Osteocyte (in vitro differentiated cells): ENCODE results near the gene STIMATE. TPM values are rescaled to one million over a fixed set of nuclear protein-coding genes. Genes with fewer than 3 reads are reported as not detected.
A peak's percentile ranks its signal among the peaks of the same experiment; 100 is the strongest.

Experiments used
- DNase-seq: peaks from one replicate; pipeline ENCODE4 v3.0.0; 2021; ENCODE audit warnings: mixed read lengths; ENCODE audit not compliant: unreplicated experiment; ENCODE audit errors: extremely low spot score
- H3K27ac Mint-ChIP-seq: one replicate; pipeline ENCODE4 v1.8.0; 2021; ENCODE audit warnings: mild to moderate bottlenecking, mixed read lengths; ENCODE audit not compliant: unreplicated experiment
- H3K27me3 Mint-ChIP-seq: one replicate; pipeline ENCODE4 v1.8.0; 2021; ENCODE audit warnings: mixed read lengths; ENCODE audit not compliant: unreplicated experiment
- H3K36me3 Mint-ChIP-seq: one replicate; pipeline ENCODE4 v1.8.0; 2021; ENCODE audit warnings: mixed read lengths; ENCODE audit not compliant: unreplicated experiment
- H3K4me1 Mint-ChIP-seq: one replicate; pipeline ENCODE4 v1.8.0; 2021; ENCODE audit warnings: mixed read lengths; ENCODE audit not compliant: unreplicated experiment
- H3K4me3 Mint-ChIP-seq: one replicate; pipeline ENCODE4 v1.8.0; 2021; ENCODE audit warnings: mild to moderate bottlenecking, moderate library complexity, mixed read lengths; ENCODE audit not compliant: unreplicated experiment
- H3K9me3 Mint-ChIP-seq: one replicate; pipeline ENCODE4 v1.8.0; 2021; ENCODE audit warnings: mixed read lengths; ENCODE audit not compliant: unreplicated experiment
- CTCF ChIP-seq: fragments of 200-600 bp; sonication (generic); IDR thresholded peaks from 2 replicates; pipeline ENCODE4 v1.5.0; 2021; ENCODE audit warnings: antibody characterized with exemption, mild to moderate bottlenecking, moderate library complexity
- total RNA-seq: library from RNA; stranded (reverse); gene quantifications from 2 replicates; pipeline ENCODE4 v1.2.1, GENCODE V29; 2021

The STIMATE gene
- total RNA-seq, 1 donor from 2014 or later, result 25.3 TPM

GRCh38 chr3:52856666-52857065, 40.7 kb downstream of the STIMATE start:
- DNase-seq, result no peak
- Mint-ChIP-seq H3K4me3 (no peak overlapping the region), H3K9me3 (no peaks in the 10 kb centered on the region), H3K36me3 (peaks cover 8% of the 10 kb centered on the region), H3K27me3 (no peaks in the 10 kb centered on the region), H3K27ac (no peak overlapping the region), H3K4me1 (no peaks in the 10 kb centered on the region)
- no peak for TF ChIP-seq CTCF

GRCh38 chr3:52854013-52854412, 43.3 kb downstream of the STIMATE start:
- no peak for DNase-seq
- no peaks in the 10 kb centered on the region for H3K9me3 Mint-ChIP-seq
- no peaks in the 10 kb centered on the region for H3K4me1 Mint-ChIP-seq
- no peak overlapping the region for H3K4me3 Mint-ChIP-seq
- H3K36me3 Mint-ChIP-seq, result peaks cover 8% of the 10 kb centered on the region
- no peak overlapping the region for H3K27ac Mint-ChIP-seq
- no peaks in the 10 kb centered on the region for H3K27me3 Mint-ChIP-seq
- no peak for TF ChIP-seq CTCF

- no peak for DNase-seq
- Mint-ChIP-seq H3K27me3 (no peaks in the 10 kb centered on the region), H3K9me3 (no peaks in the 10 kb centered on the region)
Measured at GRCh38 chr3:52852419-52852818, 44.9 kb downstream of the STIMATE start.

GRCh38 chr3:52851348-52851747, 46.0 kb downstream of the STIMATE start:
- DNase-seq, result no peak
- Mint-ChIP-seq H3K4me3 (no peak overlapping the region), H3K27ac (no peak overlapping the region), H3K9me3 (no peaks in the 10 kb centered on the region), H3K36me3 (peaks cover 9% of the 10 kb centered on the region), H3K27me3 (no peaks in the 10 kb centered on the region), H3K4me1 (peaks cover 4% of the 10 kb centered on the region)
- TF ChIP-seq CTCF, result peak; percentile 62

More at GRCh38 chr3:52852419-52852818, 44.9 kb downstream of the STIMATE start:
- H3K36me3 Mint-ChIP-seq, result peaks cover 4% of the 10 kb centered on the region
- H3K27ac Mint-ChIP-seq, result no peak overlapping the region
- no peaks in the 10 kb centered on the region for H3K4me1 Mint-ChIP-seq
- TF ChIP-seq CTCF, result no peak
- no peak overlapping the region for H3K4me3 Mint-ChIP-seq

GRCh38 chr3:52849656-52850055, 47.7 kb downstream of the STIMATE start:
- Mint-ChIP-seq H3K27ac (no peak overlapping the region), H3K4me1 (peaks cover 18% of the 10 kb centered on the region), H3K4me3 (no peak overlapping the region), H3K36me3 (peaks cover 9% of the 10 kb centered on the region), H3K27me3 (no peaks in the 10 kb centered on the region), H3K9me3 (no peaks in the 10 kb centered on the region)
- TF ChIP-seq CTCF, result no peak
- DNase-seq, result no peak
